CD4-positive, alpha-beta T cell treated with Interleukin-10 for 1 hour (primary cell): Measurements from ENCODE around the gene BICDL2.
"Not testable (repeated sequence)": the region's sequence is repeated elsewhere in the genome, so short reads cannot be mapped to it uniquely, and the experiment has no call there.

Experiments
- DNase-seq: peaks from one replicate; pipeline ENCODE4 v3.0.0-alpha.2; 2020

BICDL2 gene

DNA sequence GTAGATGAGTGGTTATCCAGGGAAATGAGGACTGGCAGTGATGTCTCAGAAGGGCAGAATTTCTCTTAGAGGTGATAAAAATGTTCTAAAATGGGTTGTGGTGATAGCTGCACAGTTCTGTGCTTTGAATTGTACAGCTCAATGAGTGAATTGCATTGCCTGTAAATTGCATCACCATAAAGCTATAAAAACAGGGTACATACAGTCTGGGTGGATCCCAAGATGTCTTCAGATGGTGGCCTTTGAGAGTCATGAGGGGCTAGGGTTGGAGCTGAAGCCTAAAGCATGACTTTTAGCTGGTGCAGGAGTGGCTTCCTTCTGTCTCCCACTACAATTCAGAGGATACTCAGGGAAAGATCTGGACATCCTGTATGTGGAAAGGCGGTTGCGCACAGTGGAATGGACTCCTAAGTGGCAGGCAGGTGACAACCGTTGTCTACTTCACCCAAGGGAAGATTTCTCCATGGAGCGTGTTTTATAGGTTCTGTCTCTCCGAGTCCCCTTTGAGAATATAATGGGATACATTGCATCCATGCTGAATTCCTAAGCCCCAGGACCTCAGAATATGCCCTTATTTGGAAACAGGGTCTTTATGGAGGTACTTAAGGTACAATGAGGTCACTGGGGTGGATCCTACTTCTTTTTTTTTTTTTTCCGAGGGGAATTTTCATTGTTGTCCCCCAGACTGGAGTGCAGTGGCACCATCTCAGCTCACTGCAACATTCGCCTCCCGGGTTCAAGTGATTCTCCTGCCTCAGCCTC lies 27.1 kb upstream of the BICDL2 start:
- DNase-seq: no peak

DNA sequence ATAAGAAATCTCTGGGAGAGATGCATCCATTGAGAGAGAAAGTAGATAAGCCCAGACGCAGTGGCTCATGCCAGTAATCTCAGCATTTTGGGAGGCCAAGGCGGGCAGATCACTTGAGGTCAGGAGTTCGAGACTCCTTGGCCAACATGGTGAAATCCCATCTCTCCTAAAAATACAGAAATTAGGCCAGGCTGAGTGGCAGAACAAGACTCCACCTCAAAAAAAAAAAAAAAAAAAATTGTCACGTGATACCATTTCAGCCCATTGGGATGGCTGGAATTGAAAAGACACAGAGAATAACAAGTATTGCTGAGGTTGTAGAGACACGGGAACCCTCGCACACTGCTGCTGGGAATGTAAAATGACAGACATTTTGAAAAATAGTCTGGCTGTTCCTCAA lies 25.8 kb upstream of the BICDL2 start:
- DNase-seq: no peak

DNA sequence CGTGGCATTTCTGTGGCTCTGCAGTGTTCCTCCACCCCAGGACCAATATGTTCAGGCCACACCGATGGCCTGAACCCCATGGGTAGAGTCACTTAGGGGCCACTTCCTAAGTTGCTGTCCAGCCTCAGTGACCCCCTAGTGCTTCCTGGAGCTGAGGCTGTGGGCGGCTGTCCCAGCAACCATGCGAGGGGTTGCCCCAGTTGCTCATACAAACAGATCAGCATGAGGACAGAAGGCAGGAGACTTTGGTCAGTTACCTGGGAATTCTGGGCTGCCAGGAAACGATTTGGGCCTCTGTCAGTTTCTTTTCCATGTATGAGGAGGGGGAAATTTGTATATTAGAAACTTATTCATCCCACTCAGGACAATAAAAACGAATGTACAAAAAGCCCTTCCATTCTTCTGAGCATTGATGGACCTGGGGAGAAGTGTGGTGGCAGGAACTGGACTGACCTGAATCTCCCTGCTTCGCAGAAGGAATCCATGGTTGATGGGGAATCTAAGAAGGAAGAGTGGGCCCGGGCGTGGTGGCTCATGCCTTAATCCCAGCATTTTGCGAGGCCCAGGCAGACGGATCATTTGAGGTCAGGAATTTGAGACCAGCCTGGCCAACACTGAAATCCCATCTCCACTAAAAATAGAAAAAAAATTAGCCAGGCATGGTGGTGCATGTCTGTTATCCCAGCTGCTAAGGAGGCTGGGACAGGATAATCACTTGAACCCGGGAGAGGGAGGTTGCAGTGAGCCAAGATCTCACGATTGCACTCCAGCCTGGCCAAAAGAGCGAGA lies 23.8 kb upstream of the BICDL2 start:
- DNase-seq: no peak

DNA sequence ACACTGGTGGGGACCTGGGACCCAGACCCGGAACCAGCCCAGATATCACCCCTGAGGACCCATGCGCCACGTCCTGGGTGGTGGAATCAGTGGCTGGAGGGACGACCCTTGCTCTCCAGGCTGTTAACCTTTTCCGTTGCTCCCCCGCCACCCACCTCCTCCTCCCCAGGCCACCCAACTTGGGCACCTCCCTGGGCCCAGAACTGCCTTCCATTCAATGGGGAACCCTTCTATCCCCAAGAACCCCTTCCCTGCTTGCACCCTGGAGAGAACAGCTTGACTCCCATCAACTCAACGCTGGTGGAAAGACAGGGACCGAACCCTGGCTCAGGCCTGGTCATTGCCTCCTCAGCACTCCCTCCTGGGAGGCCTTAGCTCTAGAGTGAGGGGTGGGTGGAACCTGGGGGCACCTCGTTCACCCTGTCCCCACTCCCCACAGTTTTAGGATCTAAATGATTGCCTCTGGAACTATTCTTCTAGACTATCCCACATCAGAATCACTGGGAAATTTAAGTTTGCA lies 23.0 kb upstream of the BICDL2 start:
- DNase-seq: no peak

DNA sequence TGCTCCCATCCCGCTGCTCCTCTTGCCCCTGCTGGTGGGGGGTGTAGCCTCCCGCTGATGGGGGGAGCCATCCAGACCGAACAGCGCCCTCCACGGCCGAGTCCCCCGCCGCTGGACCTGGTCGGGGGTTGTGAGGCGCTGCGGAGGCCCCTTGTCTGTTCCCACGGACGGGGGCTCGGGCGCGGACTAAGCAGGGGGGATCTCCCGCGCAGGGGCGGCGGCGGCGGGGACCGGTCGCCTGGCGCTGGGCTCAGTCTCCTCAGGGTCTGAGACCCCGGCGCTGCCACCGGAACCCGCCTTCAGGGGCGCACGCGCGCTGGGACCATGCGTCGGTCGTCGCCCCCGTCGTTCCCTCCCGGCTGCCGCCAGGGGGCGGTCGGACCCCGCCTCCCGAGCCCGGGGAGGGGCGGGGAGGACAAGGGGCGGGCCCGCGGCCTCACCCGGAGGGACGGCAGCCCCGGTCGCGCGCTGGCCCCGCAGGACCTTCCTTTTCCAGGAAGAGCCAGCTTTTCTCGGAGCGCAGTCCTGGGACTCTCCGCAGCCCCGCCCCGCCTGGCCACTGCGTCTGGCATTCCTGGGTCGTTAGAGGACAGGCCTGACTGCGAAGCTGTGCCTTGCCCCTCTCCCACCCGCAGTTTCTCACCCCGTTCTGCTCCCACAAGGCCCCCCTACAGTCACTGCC lies 22.4 kb upstream of the BICDL2 start:
- DNase-seq: peak; percentile 90

DNA sequence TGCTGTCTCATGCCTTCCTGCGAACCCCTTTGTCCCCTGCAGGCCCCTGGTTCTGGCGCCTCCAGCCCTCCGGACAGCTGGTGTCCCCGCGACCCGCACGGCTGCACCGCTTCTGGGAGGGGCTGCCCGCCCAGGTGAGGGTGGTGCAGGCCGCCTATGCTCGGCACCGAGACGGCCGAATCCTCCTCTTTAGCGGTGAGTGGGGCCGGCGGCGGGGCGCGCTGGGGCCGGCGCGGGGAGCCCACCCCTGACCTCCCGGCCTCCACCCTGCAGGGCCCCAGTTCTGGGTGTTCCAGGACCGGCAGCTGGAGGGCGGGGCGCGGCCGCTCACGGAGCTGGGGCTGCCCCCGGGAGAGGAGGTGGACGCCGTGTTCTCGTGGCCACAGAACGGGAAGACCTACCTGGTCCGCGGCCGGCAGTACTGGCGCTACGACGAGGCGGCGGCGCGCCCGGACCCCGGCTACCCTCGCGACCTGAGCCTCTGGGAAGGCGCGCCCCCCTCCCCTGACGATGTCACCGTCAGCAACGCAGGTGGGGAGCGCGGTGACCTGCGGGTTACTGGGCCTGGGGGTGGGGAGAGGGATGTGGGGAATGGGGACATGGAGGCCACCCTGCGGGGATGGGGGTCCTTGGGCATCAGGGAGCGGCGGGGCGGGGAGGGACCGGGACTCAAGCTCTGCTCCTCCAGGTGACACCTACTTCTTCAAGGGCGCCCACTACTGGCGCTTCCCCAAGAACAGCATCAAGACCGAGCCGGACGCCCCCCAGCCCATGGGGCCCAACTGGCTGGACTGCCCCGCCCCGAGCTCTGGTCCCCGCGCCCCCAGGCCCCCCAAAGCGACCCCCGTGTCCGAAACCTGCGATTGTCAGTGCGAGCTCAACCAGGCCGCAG lies 21.6 kb upstream of the BICDL2 start:
- peak; percentile 61 for DNase-seq

DNA sequence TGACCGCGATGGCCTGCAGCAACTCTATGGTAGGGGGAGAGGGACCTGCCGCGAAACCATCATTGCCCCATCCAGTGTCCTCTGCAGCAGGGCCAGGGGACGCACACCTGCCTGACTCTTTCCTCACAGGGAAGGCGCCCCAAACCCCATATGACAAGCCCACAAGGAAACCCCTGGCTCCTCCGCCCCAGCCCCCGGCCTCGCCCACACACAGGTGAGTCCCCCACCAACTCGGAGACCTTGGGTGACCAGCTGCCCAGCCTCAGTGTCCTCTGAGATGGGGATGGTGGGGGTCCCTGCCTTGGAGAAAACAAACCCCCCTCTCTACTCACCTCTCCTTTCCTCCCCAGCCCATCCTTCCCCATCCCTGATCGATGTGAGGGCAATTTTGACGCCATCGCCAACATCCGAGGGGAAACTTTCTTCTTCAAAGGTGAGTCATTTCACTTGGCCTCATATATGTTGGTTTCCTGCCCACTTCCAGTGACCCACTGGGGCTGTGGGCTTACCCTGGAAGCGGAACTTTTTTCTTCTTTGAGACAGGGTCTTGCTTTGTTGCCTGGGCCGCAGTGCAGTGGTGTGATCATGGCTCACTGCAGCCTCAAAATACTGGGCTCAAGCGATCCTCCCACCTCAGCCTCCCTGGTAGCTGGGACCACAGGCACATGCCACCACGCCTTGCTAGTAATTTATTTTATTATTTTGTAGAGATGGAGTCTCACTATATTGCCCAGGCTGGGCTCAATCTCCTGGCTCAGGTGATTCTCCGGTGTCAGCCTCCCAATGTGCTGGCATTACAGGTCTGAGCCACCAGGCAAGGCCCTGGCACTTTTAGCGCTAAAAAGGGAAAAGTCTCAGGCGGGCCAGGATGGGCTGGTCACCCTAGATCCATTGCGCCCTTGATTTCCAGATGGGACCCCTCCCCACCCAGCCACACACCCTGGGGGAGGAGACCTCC lies 20.7 kb upstream of the BICDL2 start:
- DNase-seq: no peak

DNA sequence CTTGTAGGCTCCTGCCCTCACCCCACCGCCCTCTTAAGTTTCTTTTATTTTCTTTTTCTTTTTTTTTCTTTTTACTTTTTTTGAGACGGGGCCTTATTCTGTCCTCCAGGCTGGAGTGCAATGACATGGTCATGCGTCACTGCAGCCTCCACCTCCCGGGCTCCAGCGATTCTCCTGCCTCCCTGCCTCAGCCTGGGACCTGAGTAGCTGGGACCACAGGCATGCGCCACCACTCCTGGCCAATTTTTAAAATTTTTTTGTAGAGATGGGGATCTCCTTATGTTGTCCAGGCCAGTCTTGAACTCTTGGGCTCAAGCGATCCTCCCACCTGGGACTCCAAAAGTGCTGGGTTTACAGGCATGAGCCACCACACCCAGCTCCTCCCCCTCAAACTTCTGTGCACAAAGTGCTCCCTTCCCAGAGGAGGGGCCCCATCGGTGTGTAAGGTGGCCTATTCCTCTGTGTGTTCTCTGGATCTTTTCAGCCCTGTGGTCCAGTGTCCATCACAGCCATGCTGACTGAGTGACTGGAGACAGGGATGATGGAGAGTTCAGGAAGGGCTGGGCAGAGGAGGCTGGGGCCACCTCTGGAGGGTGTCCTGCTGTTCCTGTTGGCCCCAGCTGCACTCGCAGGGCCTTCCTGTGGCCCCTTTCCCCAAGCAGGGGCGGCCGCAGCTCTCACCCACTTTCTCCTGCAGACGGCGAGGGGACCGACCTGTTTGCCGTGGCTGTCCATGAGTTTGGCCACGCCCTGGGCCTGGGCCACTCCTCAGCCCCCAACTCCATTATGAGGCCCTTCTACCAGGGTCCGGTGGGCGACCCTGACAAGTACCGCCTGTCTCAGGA lies 19.8 kb upstream of the BICDL2 start:
- no peak for DNase-seq

DNA sequence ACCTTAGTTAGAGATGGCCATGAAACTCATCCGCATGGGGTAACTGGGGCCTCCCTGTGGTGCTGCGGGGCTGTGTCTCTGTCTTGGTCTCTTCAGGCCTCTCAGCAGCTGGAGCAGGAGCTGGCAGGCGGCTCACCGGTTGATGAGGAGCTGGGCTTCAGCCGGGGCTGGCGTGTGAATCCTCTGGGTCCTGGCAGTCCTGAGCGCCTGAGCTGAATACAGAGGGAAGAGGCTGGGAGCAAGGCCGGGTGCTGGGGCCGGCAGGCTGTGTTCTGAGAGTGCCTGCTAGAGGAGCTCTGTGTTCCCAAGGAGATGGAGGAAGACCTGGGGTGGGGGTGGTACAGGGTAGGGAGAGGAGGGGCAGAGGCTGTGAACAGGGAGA lies 19.0 kb upstream of the BICDL2 start:
- not testable (repeated sequence) for DNase-seq

DNA sequence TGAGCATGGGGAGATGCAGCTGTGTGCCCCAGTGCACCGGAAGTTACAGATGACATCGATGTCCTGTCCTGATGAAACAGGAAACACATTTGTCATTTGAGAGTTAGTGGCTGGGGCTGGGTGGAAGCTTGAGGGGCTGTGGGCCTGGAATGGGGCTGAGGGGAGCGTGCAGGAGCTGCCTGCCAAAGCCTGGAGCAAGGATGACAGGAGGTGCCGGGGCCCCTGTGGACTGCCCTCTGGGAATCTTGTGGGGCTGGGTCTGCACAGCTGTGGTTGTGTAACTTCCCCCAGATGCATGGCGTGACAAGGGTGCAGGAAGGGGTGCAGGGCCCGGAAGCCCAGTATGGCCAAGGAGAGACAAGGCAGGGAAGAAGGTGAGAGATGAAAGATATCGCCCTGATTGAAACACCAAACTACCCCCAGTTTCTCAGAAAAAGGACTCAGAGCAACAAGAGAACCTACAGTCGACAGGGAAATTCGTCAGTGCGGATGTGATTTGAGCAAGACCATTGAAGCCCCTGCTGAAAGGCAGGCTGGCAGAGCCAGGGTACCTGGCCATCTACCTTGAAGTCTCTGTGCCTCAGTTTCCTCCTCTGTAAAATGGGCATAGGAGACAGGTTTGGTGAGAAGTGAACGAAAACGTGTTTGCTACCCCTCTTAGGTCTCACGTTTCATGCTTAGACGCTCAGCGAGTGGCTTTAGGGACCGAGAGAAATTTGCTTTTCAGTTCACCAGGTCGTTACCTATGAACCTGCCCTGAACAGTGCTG lies 18.4 kb upstream of the BICDL2 start:
- no peak for DNase-seq

DNA sequence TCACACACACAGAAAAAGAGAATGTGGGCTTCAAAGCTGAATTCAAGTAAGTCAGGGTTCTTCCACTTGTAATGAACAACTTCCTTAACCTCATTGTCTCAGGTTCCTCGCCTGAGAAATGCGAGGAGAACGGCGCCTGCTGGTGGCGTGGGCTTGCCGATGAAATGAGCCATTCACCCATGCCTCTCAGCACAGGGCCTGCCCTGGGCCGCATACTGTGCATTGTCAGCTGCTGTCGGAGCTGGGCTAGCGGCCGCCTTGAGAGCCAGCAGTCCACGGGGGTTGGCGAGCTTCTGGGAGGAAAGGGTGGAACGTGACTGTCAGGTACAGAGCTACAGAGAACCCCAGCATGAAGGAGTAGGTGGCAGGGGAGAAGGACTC lies 16.6 kb upstream of the BICDL2 start:
- not testable (repeated sequence) for DNase-seq

DNA sequence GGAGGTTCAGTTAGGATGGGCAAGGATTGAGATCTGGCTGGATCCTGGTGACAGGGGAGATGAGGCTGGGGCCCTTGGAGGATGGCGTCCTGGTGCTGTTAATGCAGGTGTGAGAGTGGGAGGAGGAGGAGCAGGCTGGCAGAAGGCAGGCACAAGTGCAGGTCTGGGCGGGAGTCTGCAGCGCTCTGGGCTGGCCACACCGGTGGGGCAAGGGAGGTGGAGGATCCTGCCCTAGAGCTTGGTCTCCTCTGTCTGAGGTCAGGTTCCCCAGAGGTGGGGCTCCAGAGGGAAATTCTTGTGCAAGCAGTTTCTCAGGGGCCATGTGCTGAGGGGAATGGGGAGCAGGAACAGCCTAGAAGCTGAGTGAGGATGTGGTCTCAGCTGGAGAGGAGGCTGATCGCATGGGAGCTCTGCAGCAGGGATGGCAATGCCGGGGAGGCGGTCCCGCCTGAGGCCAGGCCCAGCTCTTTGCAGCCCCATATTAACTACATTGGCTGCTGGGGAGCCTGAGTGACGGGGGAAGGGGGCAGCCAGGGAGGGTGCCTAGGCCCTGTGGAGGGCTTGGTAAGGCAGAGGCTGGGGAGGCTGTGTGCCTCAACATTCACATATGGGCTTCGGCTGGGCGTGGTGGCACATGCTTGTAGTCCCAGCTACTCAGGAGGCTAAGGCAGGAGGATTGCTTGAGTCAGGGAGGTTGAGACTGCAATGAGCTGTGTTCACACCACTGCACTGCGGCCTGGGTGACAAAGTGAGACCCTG lies 16.0 kb upstream of the BICDL2 start:
- not testable (repeated sequence) for DNase-seq

DNA sequence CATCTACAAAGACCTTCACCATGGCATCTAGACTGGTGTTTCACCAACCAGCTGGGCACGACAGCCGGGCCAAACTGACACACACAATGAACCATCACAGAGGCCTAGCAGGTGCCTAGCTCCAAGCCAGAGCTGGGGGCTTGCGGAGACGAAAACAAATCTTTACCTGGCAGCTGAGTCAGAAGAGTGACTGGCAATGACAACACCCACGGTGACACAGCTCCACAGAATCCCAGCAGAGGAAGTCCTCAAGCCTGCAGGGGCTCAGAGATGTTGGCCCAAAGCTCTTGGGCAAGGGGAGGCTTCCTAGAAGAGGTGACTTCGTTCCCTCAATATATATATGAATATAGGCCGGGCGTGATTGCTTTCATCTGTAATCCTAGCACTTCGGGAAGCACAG lies 14.8 kb upstream of the BICDL2 start:
- DNase-seq: no peak

DNA sequence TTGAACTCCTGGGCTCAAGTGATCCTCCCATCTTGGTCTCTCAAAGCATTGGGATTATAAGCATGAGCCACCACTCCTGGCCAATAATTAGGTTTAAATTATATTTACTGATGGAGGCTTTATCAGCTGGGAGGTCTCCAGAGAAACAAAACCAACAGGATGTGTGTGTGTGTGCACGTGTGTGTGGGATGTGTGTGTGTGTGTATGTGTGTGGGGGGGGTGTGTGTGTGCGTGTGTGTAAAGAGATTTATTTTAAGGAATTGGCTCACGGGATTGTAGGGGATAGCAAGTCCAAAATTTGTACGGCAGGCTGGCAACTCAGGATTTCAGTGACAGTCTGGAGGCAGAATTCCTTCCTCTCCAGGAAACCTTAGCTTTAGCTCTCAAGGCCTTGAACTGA lies 14.3 kb upstream of the BICDL2 start:
- no peak for DNase-seq

DNA sequence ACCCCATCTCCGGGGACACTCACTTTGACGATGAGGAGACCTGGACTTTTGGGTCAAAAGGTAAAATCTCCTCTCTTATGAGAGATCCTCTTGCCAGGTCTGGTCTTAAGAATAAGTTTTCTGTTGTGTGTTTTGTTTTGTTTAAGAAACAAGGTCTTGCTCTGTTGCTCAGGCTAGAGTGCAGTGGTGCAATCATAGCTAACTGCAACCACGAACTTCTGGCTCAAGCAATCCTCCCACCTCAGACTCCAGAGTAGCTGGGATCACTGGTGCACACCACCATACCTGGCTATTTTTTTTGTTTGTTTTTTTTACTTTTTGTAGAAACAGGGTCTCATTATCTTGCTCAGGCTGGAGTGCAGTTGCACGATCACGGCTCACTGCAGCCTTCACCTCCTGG lies 13.7 kb upstream of the BICDL2 start:
- no peak for DNase-seq

DNA sequence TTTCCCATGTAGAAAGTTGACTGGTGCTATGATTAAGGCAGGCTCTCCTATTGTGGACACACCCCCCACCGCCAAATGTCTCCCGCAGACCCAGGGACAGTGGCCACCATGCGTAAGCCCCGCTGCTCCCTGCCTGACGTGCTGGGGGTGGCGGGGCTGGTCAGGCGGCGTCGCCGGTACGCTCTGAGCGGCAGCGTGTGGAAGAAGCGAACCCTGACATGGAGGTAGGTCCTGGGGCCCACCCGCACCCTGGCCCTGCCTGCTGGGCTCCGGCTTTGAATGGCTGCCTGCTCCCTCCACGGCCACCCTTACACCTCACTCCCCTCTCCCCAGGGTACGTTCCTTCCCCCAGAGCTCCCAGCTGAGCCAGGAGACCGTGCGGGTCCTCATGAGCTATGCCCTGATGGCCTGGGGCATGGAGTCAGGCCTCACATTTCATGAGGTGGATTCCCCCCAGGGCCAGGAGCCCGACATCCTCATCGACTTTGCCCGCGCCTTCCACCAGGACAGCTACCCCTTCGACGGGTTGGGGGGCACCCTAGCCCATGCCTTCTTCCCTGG lies 13.3 kb upstream of the BICDL2 start:
- no peak for DNase-seq

DNA sequence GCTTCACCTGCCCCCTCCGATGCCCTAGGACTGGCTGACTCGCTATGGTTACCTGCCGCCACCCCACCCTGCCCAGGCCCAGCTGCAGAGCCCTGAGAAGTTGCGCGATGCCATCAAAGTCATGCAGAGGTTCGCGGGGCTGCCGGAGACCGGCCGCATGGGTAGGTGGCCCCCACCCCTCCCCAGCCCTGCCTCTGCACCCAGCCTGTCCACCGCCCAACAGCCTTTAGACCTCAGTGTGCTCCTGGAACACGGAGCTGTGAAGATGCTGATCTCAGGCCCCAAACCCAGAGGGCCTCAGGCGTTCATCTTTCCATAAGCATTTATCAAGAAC lies 10.6 kb upstream of the BICDL2 start:
- DNase-seq: no peak

DNA sequence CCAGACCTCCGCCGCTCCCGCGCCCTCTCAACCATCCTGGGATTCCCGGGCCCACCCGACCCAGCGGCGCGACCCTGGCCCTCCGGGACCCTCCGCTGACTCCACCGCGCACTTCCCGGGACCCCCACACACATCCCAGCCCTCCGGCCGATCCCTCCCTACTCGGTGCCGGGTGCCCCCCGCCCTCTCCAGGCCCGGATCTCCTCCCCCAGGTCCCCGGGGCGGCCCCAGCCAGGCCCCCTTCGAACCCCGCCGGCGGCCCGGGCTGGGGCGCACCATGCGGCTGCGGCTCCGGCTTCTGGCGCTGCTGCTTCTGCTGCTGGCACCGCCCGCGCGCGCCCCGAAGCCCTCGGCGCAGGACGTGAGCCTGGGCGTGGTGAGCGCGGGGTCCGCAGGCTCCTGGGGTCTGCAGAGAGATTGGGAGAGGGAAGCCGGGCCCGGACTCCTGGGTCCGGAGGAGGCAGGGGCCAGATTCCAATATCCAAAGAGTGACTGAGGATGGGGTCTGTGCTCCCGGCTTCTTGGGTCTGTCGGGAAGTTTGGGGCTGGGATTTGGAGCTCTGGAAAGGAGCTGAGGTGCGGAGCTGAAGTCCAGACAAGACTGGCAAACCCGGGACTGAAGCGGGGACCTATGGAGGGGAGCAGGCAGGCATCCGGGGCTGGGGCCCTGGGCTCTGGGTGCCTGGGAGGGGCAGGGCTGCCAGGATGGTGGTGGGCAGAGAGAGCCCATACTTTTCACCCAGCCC lies 10.1 kb upstream of the BICDL2 start:
- DNase-seq: no peak
